ENCODE data around the gene LIPC.

The LIPC gene

GRCh38 chr15:58458076-58458475, 26.3 kb downstream of the LIPC start:
- no peak for DNase-seq (ENCODE audit: low spot score)

GRCh38 chr15:58459045-58459444, 27.3 kb downstream of the LIPC start:
- no peak for DNase-seq (ENCODE audit: low spot score)

GRCh38 chr15:58459560-58459959, 27.8 kb downstream of the LIPC start:
- DNase-seq (ENCODE audit: low spot score) = no peak

- no peak for DNase-seq (ENCODE audit: low spot score)
These were observed 28.5 kb downstream of the LIPC start for GRCh38 chr15:58460116-58460790.

- no peak for DNase-seq (ENCODE audit: low spot score)
These were observed 29.1 kb downstream of the LIPC start for GRCh38 chr15:58460872-58461271.

GRCh38 chr15:58462547-58462946, 30.8 kb downstream of the LIPC start:
- no peak for DNase-seq (ENCODE audit: low spot score)

GRCh38 chr15:58462973-58463663, 31.3 kb downstream of the LIPC start:
- DNase-seq (ENCODE audit: low spot score) = no peak

- DNase-seq (ENCODE audit: low spot score) = no peak
These were observed 32.2 kb downstream of the LIPC start for GRCh38 chr15:58463815-58464650.

GRCh38 chr15:58465070-58465469, 33.3 kb downstream of the LIPC start:
- no peak for DNase-seq (ENCODE audit: low spot score)

- DNase-seq (ENCODE audit: low spot score) = peak; percentile 47
These were observed 34.2 kb downstream of the LIPC start for GRCh38 chr15:58465866-58466517.

GRCh38 chr15:58466566-58466965, 34.8 kb downstream of the LIPC start:
- no peak for DNase-seq (ENCODE audit: low spot score)

GRCh38 chr15:58467121-58467721, 35.4 kb downstream of the LIPC start:
- no peak for DNase-seq (ENCODE audit: low spot score)

- no peak for DNase-seq (ENCODE audit: low spot score)
These were observed 36.1 kb downstream of the LIPC start for GRCh38 chr15:58467722-58468423.

GRCh38 chr15:58469432-58470353, 37.9 kb downstream of the LIPC start:
- DNase-seq (ENCODE audit: low spot score) = peak; percentile 74

GRCh38 chr15:58471348-58471747, 39.6 kb downstream of the LIPC start:
- DNase-seq (ENCODE audit: low spot score) = no peak

- no peak for DNase-seq (ENCODE audit: low spot score)
These were observed 40.4 kb downstream of the LIPC start for GRCh38 chr15:58472221-58472620.

- no peak for DNase-seq (ENCODE audit: low spot score)
These were observed 41.2 kb downstream of the LIPC start for GRCh38 chr15:58472821-58473581.

GRCh38 chr15:58473724-58474123, 41.9 kb downstream of the LIPC start:
- peak; percentile 56 for DNase-seq (ENCODE audit: low spot score)

GRCh38 chr15:58474741-58475323, 43.0 kb downstream of the LIPC start:
- DNase-seq (ENCODE audit: low spot score) = no peak

Data from GM03348 (cell line).